ENCODE data around the gene DMKN. TPM values are rescaled to one million over a fixed set of nuclear protein-coding genes. Genes with fewer than 3 reads are reported as not detected.
A peak's percentile ranks its signal among the peaks of the same experiment; 100 is the strongest.

DMKN gene
- total and polyA plus RNA-seq, 2 donors (not counting 1 experiment from before 2014, with no cell fraction given) = 2.8 to 14.2 TPM

DNA sequence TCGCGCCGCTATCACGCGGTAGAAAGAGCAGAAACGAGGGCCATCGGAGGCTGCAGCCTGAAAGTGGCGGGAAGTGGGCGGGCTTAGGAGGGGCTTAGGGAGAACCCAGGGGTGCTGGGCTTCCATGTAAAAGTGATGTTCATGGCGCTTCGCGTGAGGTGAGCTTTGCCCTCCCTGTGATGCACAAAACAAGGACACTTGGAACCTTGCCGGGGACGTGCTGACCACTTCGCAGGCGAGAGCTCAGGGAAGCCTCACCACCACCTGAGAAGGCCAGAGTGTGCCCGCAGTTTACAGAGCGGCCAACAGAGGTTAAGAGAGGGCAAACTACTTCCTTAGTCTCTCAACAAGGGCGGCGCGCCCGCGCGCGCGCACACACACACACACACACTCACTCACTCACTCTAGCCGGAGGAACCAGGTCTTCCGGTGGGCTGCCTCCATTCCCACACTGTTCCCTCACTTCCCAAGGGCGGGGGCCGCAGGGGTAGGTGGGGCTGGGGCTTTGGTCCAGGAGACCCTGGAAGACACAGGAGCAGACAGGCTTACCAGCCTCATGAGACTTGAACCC lies 20.5 kb upstream of the DMKN start:
- Histone ChIP-seq H3K4me3 (replicated peaks in 1 of 4; ENCODE audit: control extremely low read depth in 1 of 4, insufficient read depth in 1 of 4, low read depth in 3 of 4, low read length in 4 of 4) (peak overlapping the region in 1 of 4 experiments; percentile 17), H3K4me1 (ENCODE audit: control insufficient read depth, extremely low read depth, insufficient read depth, low read length) (peaks cover 6% of the 10 kb centered on the region), H4K20me1 (ENCODE audit: control insufficient read depth, extremely low read depth, insufficient read depth, low read length) (no peaks in the 10 kb centered on the region), H3K27me3 (ENCODE audit: control insufficient read depth, insufficient read depth, low read length) (peaks cover 3% of the 10 kb centered on the region), H2AFZ (ENCODE audit: low read length) (peak overlapping the region; percentile 26), H3K9me3 (ENCODE audit: control insufficient read depth, insufficient read depth, low read depth, low read length) (no peaks in the 10 kb centered on the region), H3K36me3 (ENCODE audit: control insufficient read depth, insufficient read depth, low read length) (no peaks in the 10 kb centered on the region), H3K27ac (ENCODE audit: insufficient read depth, low read length) (no peak overlapping the region), H3K9ac (ENCODE audit: insufficient read depth, low read length) (no peak overlapping the region), H3K79me2 (ENCODE audit: control insufficient read depth, insufficient read depth, low read length) (no peaks in the 10 kb centered on the region), H3K4me2 (ENCODE audit: extremely low read depth, insufficient read depth, low read length) (peak overlapping the region; percentile 35)
- DNase-seq (ENCODE audit: low read depth in 2 of 2) = peak; percentile 26 to 46
- TF ChIP-seq, protein P1, sequence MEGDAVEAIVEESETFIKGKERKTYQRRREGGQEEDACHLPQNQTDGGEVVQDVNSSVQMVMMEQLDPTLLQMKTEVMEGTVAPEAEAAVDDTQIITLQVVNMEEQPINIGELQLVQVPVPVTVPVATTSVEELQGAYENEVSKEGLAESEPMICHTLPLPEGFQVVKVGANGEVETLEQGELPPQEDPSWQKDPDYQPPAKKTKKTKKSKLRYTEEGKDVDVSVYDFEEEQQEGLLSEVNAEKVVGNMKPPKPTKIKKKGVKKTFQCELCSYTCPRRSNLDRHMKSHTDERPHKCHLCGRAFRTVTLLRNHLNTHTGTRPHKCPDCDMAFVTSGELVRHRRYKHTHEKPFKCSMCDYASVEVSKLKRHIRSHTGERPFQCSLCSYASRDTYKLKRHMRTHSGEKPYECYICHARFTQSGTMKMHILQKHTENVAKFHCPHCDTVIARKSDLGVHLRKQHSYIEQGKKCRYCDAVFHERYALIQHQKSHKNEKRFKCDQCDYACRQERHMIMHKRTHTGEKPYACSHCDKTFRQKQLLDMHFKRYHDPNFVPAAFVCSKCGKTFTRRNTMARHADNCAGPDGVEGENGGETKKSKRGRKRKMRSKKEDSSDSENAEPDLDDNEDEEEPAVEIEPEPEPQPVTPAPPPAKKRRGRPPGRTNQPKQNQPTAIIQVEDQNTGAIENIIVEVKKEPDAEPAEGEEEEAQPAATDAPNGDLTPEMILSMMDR (conservative IDR thresholded peaks at IDR 0.05 in 1 of 2, IDR thresholded peaks at IDR 0.05 in 1 of 2; ENCODE audit: low read depth in 1 of 2, low read length in 2 of 2) = no peak
- no peak for TF ChIP-seq EZH2 (IDR thresholded peaks at IDR 0.05; ENCODE audit: low read length, missing control alignments)

DNA sequence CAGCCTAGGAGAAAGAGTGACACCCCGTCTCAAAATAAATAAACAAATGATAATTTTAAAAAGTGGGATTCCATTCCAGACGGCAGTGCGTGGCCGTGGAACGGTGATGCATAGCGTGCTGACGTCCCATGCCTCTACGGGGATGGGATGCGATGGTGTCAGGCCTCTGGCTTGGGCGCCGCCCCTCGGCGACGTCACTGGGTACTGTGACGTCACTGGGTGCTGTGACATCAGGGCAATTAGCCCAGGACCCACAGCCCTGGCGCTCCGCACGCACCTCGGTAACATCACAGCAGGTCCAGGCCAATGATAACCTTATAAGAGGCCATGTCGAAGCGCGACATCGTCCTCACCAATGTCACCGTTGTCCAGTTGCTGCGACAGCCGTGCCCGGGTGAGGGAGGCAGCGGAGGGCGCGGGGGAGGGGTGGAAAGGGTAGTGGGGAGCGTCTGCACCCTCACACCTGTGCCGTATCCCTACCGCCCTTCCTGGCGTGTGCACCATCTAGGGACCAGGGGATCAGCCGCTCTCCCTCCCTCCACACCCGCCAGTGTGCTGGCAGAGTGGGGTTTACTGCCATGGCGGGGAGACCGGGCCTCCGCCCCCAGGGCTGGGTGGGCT lies 19.9 kb upstream of the DMKN start, which contains the start of gene GAPDHS:
Gene GAPDHS (plus strand): TSS at position 256 of the 621 bp plus-strand sequence. CDS start 72 bp downstream, at position 328.
- H3K36me3 ChIP-seq (ENCODE audit: control insufficient read depth, insufficient read depth, low read length) = no peaks in the 10 kb centered on the region
- H3K4me3 ChIP-seq (replicated peaks in 1 of 4; ENCODE audit: control extremely low read depth in 1 of 4, insufficient read depth in 1 of 4, low read depth in 3 of 4, low read length in 4 of 4) = peak within 1 kb of the TSS in 1 of 4 experiments; percentile 17
- no peaks in the 10 kb centered on the region for H4K20me1 ChIP-seq (ENCODE audit: control insufficient read depth, extremely low read depth, insufficient read depth, low read length)
- peak within 1 kb of the TSS; percentile 35 for H3K4me2 ChIP-seq (ENCODE audit: extremely low read depth, insufficient read depth, low read length)
- H3K27ac ChIP-seq (ENCODE audit: insufficient read depth, low read length) = no peak within 1 kb of the TSS
- H3K27me3 ChIP-seq (ENCODE audit: control insufficient read depth, insufficient read depth, low read length) = peaks cover 3% of the 10 kb centered on the region
- peak within 1 kb of the TSS; percentile 26 for H2AFZ ChIP-seq (ENCODE audit: low read length)
- TF ChIP-seq, protein P1 (conservative IDR thresholded peaks at IDR 0.05 in 1 of 2, IDR thresholded peaks at IDR 0.05 in 1 of 2; ENCODE audit: low read depth in 1 of 2, low read length in 2 of 2) = no peak
- no peak for TF ChIP-seq EZH2 (IDR thresholded peaks at IDR 0.05; ENCODE audit: low read length, missing control alignments)
- no peak within 1 kb of the TSS for H3K9ac ChIP-seq (ENCODE audit: insufficient read depth, low read length)
- H3K9me3 ChIP-seq (ENCODE audit: control insufficient read depth, insufficient read depth, low read depth, low read length) = no peaks in the 10 kb centered on the region
- peak in 1 of 2 donors; percentile 26 for DNase-seq (ENCODE audit: low read depth in 2 of 2)
- peaks cover 6% of the 10 kb centered on the region for H3K4me1 ChIP-seq (ENCODE audit: control insufficient read depth, extremely low read depth, insufficient read depth, low read length)
- H3K79me2 ChIP-seq (ENCODE audit: control insufficient read depth, insufficient read depth, low read length) = no peaks in the 10 kb centered on the region

DNA sequence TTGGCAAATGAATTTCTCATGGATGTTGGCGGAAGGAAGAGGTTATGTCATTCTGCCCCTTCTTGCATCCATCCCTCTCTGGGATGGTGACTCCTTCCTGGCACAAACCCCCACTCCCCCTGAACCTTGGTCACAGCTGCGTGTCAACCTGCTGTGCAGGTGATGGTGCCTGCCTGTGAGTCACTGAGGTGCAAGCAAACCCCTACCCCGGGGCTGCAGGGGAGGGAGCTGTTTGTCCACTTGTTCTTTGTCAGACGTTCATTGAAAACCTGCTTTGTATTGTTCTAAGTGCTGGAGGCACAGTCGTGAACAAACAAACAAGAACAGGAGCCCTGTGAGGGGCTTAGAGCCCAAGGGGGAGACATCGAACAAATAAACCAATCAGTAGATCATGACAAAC lies 17.8 kb upstream of the DMKN start:
- no peak for TF ChIP-seq EZH2 (IDR thresholded peaks at IDR 0.05; ENCODE audit: low read length, missing control alignments)
- TF ChIP-seq, protein P1 (conservative IDR thresholded peaks at IDR 0.05 in 1 of 2, IDR thresholded peaks at IDR 0.05 in 1 of 2; ENCODE audit: low read depth in 1 of 2, low read length in 2 of 2) = no peak
- no peak overlapping the region for H3K4me3 ChIP-seq (replicated peaks in 1 of 4; ENCODE audit: control extremely low read depth in 1 of 4, insufficient read depth in 1 of 4, low read depth in 3 of 4, low read length in 4 of 4)
- H4K20me1 ChIP-seq (ENCODE audit: control insufficient read depth, extremely low read depth, insufficient read depth, low read length) = no peaks in the 10 kb centered on the region
- no peak overlapping the region for H3K27ac ChIP-seq (ENCODE audit: insufficient read depth, low read length)
- no peaks in the 10 kb centered on the region for H3K79me2 ChIP-seq (ENCODE audit: control insufficient read depth, insufficient read depth, low read length)
- no peak overlapping the region for H3K4me2 ChIP-seq (ENCODE audit: extremely low read depth, insufficient read depth, low read length)
- no peak overlapping the region for H3K9ac ChIP-seq (ENCODE audit: insufficient read depth, low read length)
- peaks cover 3% of the 10 kb centered on the region for H3K27me3 ChIP-seq (ENCODE audit: control insufficient read depth, insufficient read depth, low read length)
- H2AFZ ChIP-seq (ENCODE audit: low read length) = no peak overlapping the region
- no peaks in the 10 kb centered on the region for H3K9me3 ChIP-seq (ENCODE audit: control insufficient read depth, insufficient read depth, low read depth, low read length)
- no peaks in the 10 kb centered on the region for H3K36me3 ChIP-seq (ENCODE audit: control insufficient read depth, insufficient read depth, low read length)
- no peak for DNase-seq (ENCODE audit: low read depth in 2 of 2)
- peaks cover 9% of the 10 kb centered on the region for H3K4me1 ChIP-seq (ENCODE audit: control insufficient read depth, extremely low read depth, insufficient read depth, low read length)
